NCI-H345 treated with DMSO at 0.1 percent for 48 hours (cell line): ENCODE results near the gene R3HDM4.
A peak's percentile ranks its signal among the peaks of the same experiment; 100 is the strongest.
"Not testable (repeated sequence)": the region's sequence is repeated elsewhere in the genome, so short reads cannot be mapped to it uniquely, and the experiment has no call there.

Experiments used
- DNase-seq: peaks from one replicate; lab custom pipeline; 2025; ENCODE audit not compliant: unreplicated experiment; lab: John Stamatoyannopoulos, UW

Gene R3HDM4

GRCh38 chr19:896434-896833 is 16.6 kb downstream of the R3HDM4 start:
- DNase-seq, result no peak

GRCh38 chr19:892894-893689 is 19.9 kb downstream of the R3HDM4 start, which contains the start of the genes MED16 and RNU6-9:
Gene MED16 (minus strand): TSS chr19:893187. CDS start chr19:891131, 2,056 bp downstream.
Gene RNU6-9 (plus strand): TSS chr19:893484.
- peak; percentile 91 for DNase-seq

GRCh38 chr19:892243-892893 is 20.7 kb downstream of the R3HDM4 start:
- DNase-seq, result no peak

GRCh38 chr19:891421-892200 is 21.4 kb downstream of the R3HDM4 start:
- DNase-seq, result not testable (repeated sequence)

GRCh38 chr19:890831-891230 is 22.2 kb downstream of the R3HDM4 start:
- DNase-seq, result no peak

- DNase-seq, result no peak
Measured at GRCh38 chr19:889662-890295, 23.2 kb downstream of the R3HDM4 start.

- DNase-seq, result no peak
Measured at GRCh38 chr19:888581-889385, 24.2 kb downstream of the R3HDM4 start.

- DNase-seq, result no peak
Measured at GRCh38 chr19:887599-887998, 25.4 kb downstream of the R3HDM4 start.

- DNase-seq, result no peak
Measured at GRCh38 chr19:887072-887471, 25.9 kb downstream of the R3HDM4 start.

- no peak for DNase-seq
Measured at GRCh38 chr19:885536-886224, 27.3 kb downstream of the R3HDM4 start.

- DNase-seq, result no peak
Measured at GRCh38 chr19:884420-885211, 28.4 kb downstream of the R3HDM4 start.

GRCh38 chr19:883661-884211 is 29.3 kb downstream of the R3HDM4 start:
- no peak for DNase-seq

- no peak for DNase-seq
Measured at GRCh38 chr19:882871-883497, 30.0 kb downstream of the R3HDM4 start.

GRCh38 chr19:881385-882071 is 31.5 kb downstream of the R3HDM4 start:
- DNase-seq, result no peak

GRCh38 chr19:879711-880438 is 33.1 kb downstream of the R3HDM4 start:
- no peak for DNase-seq

- not testable (repeated sequence) for DNase-seq
Measured at GRCh38 chr19:878751-879561, 34.1 kb downstream of the R3HDM4 start.
